ENCODE measurements around the gene ROR2. TPM values are rescaled to one million over a fixed set of nuclear protein-coding genes. Genes with fewer than 3 reads are reported as not detected.

The ROR2 gene
- total and polyA plus RNA-seq, 2 donors (not counting 3 experiments of a cell fraction or from before 2014, with no cell fraction given) = not detected

- Histone ChIP-seq H3K4me3 (replicated peaks in 1 of 3; ENCODE audit: insufficient read depth in 1 of 3, low read depth in 1 of 3, low read length in 3 of 3) (no peak overlapping the region), H3K27ac (ENCODE audit: insufficient read depth, low read depth, low read length) (no peak overlapping the region), H2AFZ (ENCODE audit: low read depth, low read length) (no peak overlapping the region), H3K9ac (replicated peaks; ENCODE audit: extremely low read depth, insufficient read depth, low read length) (no peak overlapping the region), H3K27me3 (ENCODE audit: control insufficient read depth in 2 of 2, insufficient read depth in 2 of 2, low read length in 2 of 2) (no peaks in the 10 kb centered on the region), H3K4me2 (ENCODE audit: insufficient read depth, low read length) (no peak overlapping the region), H4K20me1 (replicated peaks; ENCODE audit: control insufficient read depth, extremely low read depth, insufficient read depth, low read length) (no peaks in the 10 kb centered on the region), H3K9me1 (replicated peaks; ENCODE audit: control insufficient read depth, extremely low read depth, insufficient read depth, low read length) (no peaks in the 10 kb centered on the region), H3K36me3 (ENCODE audit: control insufficient read depth in 2 of 2, extremely low read depth in 1 of 2, insufficient read depth in 2 of 2, low read length in 2 of 2) (no peaks in the 10 kb centered on the region), H3K79me2 (ENCODE audit: control insufficient read depth, insufficient read depth, low read length) (no peaks in the 10 kb centered on the region), H3K4me1 (ENCODE audit: control insufficient read depth, extremely low read depth, insufficient read depth, low read length) (no peaks in the 10 kb centered on the region), H3K9me3 (replicated peaks; ENCODE audit: control insufficient read depth, insufficient read depth, low read length) (no peaks in the 10 kb centered on the region)
- TF ChIP-seq JUN (IDR thresholded peaks at IDR 0.05; ENCODE audit: borderline replicate concordance, insufficient read depth, insufficient read length, low read depth) (no peak), GATA2 (IDR thresholded peaks at IDR 0.05; ENCODE audit: insufficient read depth, insufficient read length, low read depth, low read length) (no peak), MAX (IDR thresholded peaks at IDR 0.05; ENCODE audit: insufficient read depth, insufficient read length) (no peak), POLR2A (IDR thresholded peaks at IDR 0.05; ENCODE audit: low read depth, low read length) (no peak)
- FAIRE-seq (peak; percentile 12), DNase-seq (ENCODE audit: low read depth, low spot score) (peak; percentile 26)
- POLR2A ChIA-PET = no interaction called here
- intact Hi-C loops (cut with micrococcal nuclease) (no loop called here), dilution Hi-C loops (cut with MboI; ENCODE audit: extremely low pct_ligation_motif_present, low sequenced_read_pairs) (no loop called here)
- BruUV-seq (replicated peaks) = no TSS peak
- CTCF ChIA-PET = interaction anchor here (0.9 to 2.3 kb wide), 3 partner anchors 25 to 776 kb away, joined by 3 to 11 read pairs (median 5); no protein-coding TSS in a partner anchor
Measured at GRCh38 chr9:91690540-91691249, 259.3 kb downstream of the ROR2 start.

- intact Hi-C loops (cut with micrococcal nuclease) = no loop called here
- H3K9ac ChIP-seq (replicated peaks; ENCODE audit: extremely low read depth, insufficient read depth, low read length) = no peak overlapping the region
- no TSS peak for BruUV-seq (replicated peaks)
- H3K9me3 ChIP-seq (replicated peaks; ENCODE audit: control insufficient read depth, insufficient read depth, low read length) = no peaks in the 10 kb centered on the region
- no peaks in the 10 kb centered on the region for H3K36me3 ChIP-seq (ENCODE audit: control insufficient read depth in 2 of 2, extremely low read depth in 1 of 2, insufficient read depth in 2 of 2, low read length in 2 of 2)
- ChIA-PET CTCF (no interaction called here), POLR2A (no interaction called here)
- no peaks in the 10 kb centered on the region for H3K79me2 ChIP-seq (ENCODE audit: control insufficient read depth, insufficient read depth, low read length)
- H3K27ac ChIP-seq (ENCODE audit: insufficient read depth, low read depth, low read length) = no peak overlapping the region
- H3K9me1 ChIP-seq (replicated peaks; ENCODE audit: control insufficient read depth, extremely low read depth, insufficient read depth, low read length) = no peaks in the 10 kb centered on the region
- no peaks in the 10 kb centered on the region for H4K20me1 ChIP-seq (replicated peaks; ENCODE audit: control insufficient read depth, extremely low read depth, insufficient read depth, low read length)
- no peak overlapping the region for H2AFZ ChIP-seq (ENCODE audit: low read depth, low read length)
- FAIRE-seq (no peak), DNase-seq (ENCODE audit: low read depth, low spot score) (no peak)
- TF ChIP-seq CTCF (IDR thresholded peaks at IDR 0.05; ENCODE audit: extremely low read depth in 1 of 2, insufficient read depth in 1 of 2, low read depth in 1 of 2, low read length in 2 of 2) (no peak), POLR2AphosphoS5 (IDR thresholded peaks at IDR 0.05; ENCODE audit: insufficient read depth, low read depth, low read length) (no peak), POLR2A (IDR thresholded peaks at IDR 0.05; ENCODE audit: low read depth, low read length) (no peak), MYC (IDR thresholded peaks at IDR 0.05; ENCODE audit: low read depth, low read length) (no peak), GATA2 (IDR thresholded peaks at IDR 0.05; ENCODE audit: insufficient read depth, insufficient read length, low read depth, low read length) (no peak), JUN (IDR thresholded peaks at IDR 0.05; ENCODE audit: borderline replicate concordance, insufficient read depth, insufficient read length, low read depth) (no peak), MAX (IDR thresholded peaks at IDR 0.05; ENCODE audit: insufficient read depth, insufficient read length) (no peak), EZH2 (IDR thresholded peaks at IDR 0.05; ENCODE audit: borderline replicate concordance, low read depth, low read length, severe bottlenecking) (no peak)
- H3K4me3 ChIP-seq (replicated peaks in 1 of 3; ENCODE audit: insufficient read depth in 1 of 3, low read depth in 1 of 3, low read length in 3 of 3) = no peak overlapping the region
- dilution Hi-C loops (cut with MboI; ENCODE audit: extremely low pct_ligation_motif_present, low sequenced_read_pairs) = no loop called here
- no peak overlapping the region for H3K4me2 ChIP-seq (ENCODE audit: insufficient read depth, low read length)
- no peaks in the 10 kb centered on the region for H3K4me1 ChIP-seq (ENCODE audit: control insufficient read depth, extremely low read depth, insufficient read depth, low read length)
- H3K27me3 ChIP-seq (ENCODE audit: control insufficient read depth in 2 of 2, insufficient read depth in 2 of 2, low read length in 2 of 2) = no peaks in the 10 kb centered on the region
Measured at GRCh38 chr9:91689006-91689405, 261.0 kb downstream of the ROR2 start.

Measured in endothelial cell of umbilical vein (primary cell).